GM10266 (cell line): ENCODE measurements around the gene CACNG7.

Source experiments
- DNase-seq: peaks from one replicate; pipeline ENCODE4 v3.0.0; 2012; ENCODE audit errors: extremely low spot score
- TF ChIP-seq, protein P1 (sequence below): IDR thresholded peaks from 2 replicates; pipeline ENCODE4 v1.5.1; 2012; ENCODE audit warnings: mild to moderate bottlenecking, low read depth; ENCODE audit not compliant: control insufficient read depth, insufficient read depth; ENCODE audit errors: missing control alignments

CACNG7 gene, protein sequence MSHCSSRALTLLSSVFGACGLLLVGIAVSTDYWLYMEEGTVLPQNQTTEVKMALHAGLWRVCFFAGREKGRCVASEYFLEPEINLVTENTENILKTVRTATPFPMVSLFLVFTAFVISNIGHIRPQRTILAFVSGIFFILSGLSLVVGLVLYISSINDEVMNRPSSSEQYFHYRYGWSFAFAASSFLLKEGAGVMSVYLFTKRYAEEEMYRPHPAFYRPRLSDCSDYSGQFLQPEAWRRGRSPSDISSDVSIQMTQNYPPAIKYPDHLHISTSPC

DNA sequence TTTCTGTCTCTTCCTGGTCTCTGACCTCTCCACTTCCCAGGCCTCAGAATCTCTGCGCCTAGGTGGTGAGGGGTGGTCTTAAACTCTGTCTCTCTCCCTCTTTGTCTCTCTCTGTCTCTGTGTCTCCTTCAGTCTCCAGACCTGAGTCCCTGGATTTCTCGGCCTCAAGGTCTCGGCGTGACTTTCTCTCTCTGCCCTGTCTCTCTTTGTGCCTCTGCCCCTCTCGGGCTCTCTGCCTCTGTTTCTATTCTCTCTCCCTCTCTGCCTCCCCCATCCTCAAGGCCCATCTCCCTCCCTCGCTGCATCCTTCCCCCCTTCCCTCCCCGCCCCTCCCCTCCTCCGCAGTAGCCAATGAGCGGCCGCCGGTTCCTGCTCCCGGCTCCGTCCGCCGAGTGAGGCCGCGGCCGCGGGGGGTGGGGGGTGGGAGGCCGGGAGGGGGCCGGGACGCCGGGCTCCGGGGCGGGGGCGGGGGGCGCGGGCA, at the start of gene CACNG7:
Gene CACNG7, plus strand, starts transcription at position 344 of the 481 bp plus-strand sequence. CDS start 3,554 bp downstream, outside the sequence.
- no peak for DNase-seq
- TF ChIP-seq, protein P1, sequence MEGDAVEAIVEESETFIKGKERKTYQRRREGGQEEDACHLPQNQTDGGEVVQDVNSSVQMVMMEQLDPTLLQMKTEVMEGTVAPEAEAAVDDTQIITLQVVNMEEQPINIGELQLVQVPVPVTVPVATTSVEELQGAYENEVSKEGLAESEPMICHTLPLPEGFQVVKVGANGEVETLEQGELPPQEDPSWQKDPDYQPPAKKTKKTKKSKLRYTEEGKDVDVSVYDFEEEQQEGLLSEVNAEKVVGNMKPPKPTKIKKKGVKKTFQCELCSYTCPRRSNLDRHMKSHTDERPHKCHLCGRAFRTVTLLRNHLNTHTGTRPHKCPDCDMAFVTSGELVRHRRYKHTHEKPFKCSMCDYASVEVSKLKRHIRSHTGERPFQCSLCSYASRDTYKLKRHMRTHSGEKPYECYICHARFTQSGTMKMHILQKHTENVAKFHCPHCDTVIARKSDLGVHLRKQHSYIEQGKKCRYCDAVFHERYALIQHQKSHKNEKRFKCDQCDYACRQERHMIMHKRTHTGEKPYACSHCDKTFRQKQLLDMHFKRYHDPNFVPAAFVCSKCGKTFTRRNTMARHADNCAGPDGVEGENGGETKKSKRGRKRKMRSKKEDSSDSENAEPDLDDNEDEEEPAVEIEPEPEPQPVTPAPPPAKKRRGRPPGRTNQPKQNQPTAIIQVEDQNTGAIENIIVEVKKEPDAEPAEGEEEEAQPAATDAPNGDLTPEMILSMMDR = no peak

GRCh38 chr19:53864308-53864836, 44.7 kb upstream of the CACNG7 start:
- TF ChIP-seq, protein P1 = no peak
- no peak for DNase-seq

GRCh38 chr19:53865523-53865917, 43.6 kb upstream of the CACNG7 start:
- no peak for DNase-seq
- TF ChIP-seq, protein P1 = no peak

DNA sequence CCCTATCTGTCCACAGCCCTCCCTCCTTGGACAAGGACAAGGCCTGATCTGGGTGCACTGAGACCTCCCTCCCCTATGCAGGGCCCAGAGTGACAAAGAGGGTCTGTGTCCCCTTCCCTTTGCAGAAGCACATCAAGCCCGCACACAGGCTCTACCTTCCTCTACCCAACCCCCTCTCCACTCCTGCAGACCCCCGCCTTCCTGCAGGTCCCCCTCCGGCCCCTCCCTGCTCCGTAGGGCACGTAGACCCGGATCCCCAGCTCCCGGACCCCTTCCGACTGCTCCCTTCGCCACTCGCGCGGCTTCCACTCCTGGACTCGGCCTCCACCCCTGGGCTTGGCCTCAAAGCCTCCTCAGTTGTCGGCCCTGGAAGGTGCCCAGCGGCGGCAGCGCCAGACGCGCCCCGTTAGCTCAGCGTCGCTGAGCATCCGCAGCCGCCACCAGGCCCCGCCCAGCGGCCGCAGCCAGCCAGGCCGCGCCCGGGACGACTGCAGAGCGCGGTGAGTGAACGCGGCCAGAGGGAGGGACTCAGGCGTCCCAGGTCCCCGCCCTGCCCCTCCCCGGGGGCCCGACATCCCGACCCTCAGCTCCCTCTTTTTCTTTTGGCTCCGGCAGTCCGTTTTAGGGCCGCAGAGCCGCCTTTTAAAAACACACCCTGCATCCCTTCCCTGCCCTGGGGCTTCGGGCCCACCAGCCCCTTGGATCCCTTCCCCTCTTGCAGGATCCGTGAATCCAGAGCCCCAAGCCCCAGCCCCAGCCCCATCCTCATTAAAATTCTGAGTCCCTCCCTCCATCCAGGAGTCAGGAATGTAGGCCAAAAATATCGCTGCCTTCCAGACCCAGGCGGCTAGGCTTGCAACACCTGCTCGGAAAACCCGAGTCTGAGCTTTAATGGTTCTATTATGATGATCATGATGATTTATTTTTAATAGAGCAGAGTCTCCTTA, 42.9 kb upstream of the CACNG7 start:
- TF ChIP-seq, protein P1 = no peak
- DNase-seq = peak; percentile 69

DNA sequence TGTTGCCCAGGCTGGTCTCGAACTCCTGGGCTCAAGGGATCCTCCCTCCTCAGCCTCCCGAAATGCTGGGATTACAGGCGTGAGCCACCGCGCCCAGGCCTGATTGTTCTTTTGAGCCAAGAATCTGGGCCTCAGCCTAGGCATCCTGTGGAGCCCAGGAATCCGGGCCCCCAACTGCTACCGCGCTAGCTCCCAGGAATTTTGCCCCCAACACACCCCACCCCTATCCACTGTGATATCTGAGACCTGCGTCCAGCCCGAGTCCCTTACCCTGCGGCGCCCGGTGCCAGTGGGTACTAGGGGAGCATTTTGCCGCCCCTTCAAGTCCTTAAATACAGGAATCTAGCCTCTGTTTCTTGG, 42.2 kb upstream of the CACNG7 start:
- DNase-seq = no peak
- TF ChIP-seq, protein P1 = no peak

DNA sequence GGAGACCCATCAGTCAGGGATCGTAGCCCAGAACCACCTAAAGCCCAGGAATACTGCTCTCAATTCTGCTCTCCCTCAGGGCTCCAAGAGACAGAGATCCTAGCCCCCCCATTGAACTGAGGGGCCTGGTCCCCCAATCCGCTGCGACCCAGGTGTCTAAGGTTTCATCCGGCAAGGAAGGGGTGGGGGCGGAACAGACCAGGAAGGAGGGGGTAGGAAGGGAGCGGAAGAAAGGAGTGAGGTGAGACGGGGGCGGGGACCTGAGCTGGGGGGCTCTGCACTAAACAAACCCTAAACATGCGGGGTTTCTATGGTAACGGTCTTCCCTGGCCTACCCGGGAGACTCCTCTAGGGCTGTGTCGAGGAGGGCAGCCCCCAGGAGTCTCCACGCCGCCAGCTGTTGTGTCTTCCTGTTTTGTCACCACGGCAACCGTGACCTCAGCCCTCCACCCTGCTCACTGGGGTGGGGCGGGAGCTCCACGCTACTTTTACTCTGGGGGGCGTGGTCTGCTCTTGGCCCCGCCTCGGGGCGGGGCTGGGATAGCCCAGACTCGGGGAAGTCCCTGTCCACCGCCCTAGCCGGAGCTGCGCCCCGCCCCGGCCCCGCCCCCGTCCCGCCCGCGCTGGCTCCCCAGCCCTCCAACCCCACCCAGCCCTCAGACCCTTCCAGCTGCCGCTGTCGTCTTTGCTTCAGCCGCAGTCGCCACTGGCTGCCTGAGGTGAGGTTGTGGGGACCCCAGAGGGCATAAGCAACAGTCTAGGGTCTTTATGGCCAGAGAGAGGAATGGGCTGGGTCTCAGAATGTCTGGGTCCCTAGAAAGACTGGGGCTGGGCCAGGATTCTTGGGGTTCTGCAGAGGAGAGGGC, 41.6 kb upstream of the CACNG7 start, which contains the start of gene MYADM:
Gene MYADM, plus strand, starts transcription at position 659 of the 866 bp plus-strand sequence. CDS start 5,647 bp downstream, outside the sequence.
- TF ChIP-seq, protein P1 = no peak
- DNase-seq = peak; percentile 99
